Nephron (organoid): Measurements from ENCODE around the gene SERPINB1.

ENCODE experiments used
- H3K27ac Mint-ChIP-seq, 3 experiments: 2 replicates each; pipeline ENCODE4 v1.8.0; 2020; ENCODE audit warnings: mixed read lengths in 3 of 3, mild to moderate bottlenecking in 2 of 3, moderate library complexity in 1 of 3
- H3K27me3 Mint-ChIP-seq: 2 replicates; pipeline ENCODE4 v1.8.0; 2021; ENCODE audit warnings: low read depth, mild to moderate bottlenecking, moderate library complexity, mixed read lengths
- H3K36me3 Mint-ChIP-seq: 2 replicates; pipeline ENCODE4 v1.8.0; 2020; ENCODE audit warnings: low read depth, mixed read lengths
- H3K4me1 Mint-ChIP-seq: 2 replicates; pipeline ENCODE4 v1.8.0; 2020; ENCODE audit warnings: mixed read lengths
- H3K4me3 Mint-ChIP-seq, 3 experiments: 2 replicates each; pipeline ENCODE4 v1.8.0; 2020; ENCODE audit warnings: mild to moderate bottlenecking in 3 of 3, mixed read lengths in 3 of 3, moderate library complexity in 2 of 3
- H3K9me3 Mint-ChIP-seq: 2 replicates; pipeline ENCODE4 v1.8.0; 2020; ENCODE audit warnings: mixed read lengths
- CTCF ChIP-seq, 3 experiments: fragments of 200-600 bp; sonication (generic); IDR thresholded peaks; one replicate each; pipeline ENCODE4 v1.5.0; 2021; ENCODE audit warnings: antibody characterized with exemption in 3 of 3; ENCODE audit not compliant: unreplicated experiment in 3 of 3

Gene SERPINB1

GRCh38 chr6:2859185-2859700 is 17.6 kb upstream of the SERPINB1 start:
- Mint-ChIP-seq H3K27me3 (no peaks in the 10 kb centered on the region), H3K4me3 (peak overlapping the region in 2 of 3 experiments; percentile 3 to 66), H3K27ac (peak overlapping the region; percentile 98 to 100 (median 99)), H3K4me1 (peaks cover 68% of the 10 kb centered on the region), H3K36me3 (no peaks in the 10 kb centered on the region), H3K9me3 (no peaks in the 10 kb centered on the region)
- no peak for TF ChIP-seq CTCF (IDR thresholded peaks at IDR 0.05; ENCODE audit: unreplicated experiment in 3 of 3)

- H3K27ac Mint-ChIP-seq, result peak overlapping the region; percentile 98 to 100 (median 99)
- no peaks in the 10 kb centered on the region for H3K9me3 Mint-ChIP-seq
- no peaks in the 10 kb centered on the region for H3K27me3 Mint-ChIP-seq
- peaks cover 67% of the 10 kb centered on the region for H3K4me1 Mint-ChIP-seq
- no peak for TF ChIP-seq CTCF (IDR thresholded peaks at IDR 0.05; ENCODE audit: unreplicated experiment in 3 of 3)
- H3K4me3 Mint-ChIP-seq, result peak overlapping the region; percentile 4 to 52 (median 42)
- no peaks in the 10 kb centered on the region for H3K36me3 Mint-ChIP-seq
Observed at GRCh38 chr6:2857580-2858337, 16.1 kb upstream of the SERPINB1 start.

DNA sequence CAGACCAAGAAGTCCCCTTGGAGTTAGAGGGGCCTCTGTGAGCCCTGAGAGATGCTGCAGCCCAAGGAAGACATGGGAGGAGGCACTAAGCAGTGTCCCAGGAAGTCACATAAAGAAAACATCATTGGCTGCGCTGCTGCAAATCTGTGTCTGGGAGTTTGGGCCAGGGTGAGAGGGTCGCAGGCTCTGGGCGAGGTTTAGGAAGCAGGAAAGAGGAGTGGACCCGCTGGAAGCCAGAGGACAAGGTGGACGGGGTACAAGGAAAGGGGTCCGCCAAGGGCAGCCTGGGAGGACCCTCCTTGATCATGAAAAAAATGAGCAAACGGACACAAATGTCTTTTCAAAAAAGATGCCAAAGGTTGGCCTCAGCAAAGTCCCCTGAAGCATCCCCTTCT is 15.5 kb upstream of the SERPINB1 start:
- H3K27me3 Mint-ChIP-seq, result no peaks in the 10 kb centered on the region
- H3K9me3 Mint-ChIP-seq, result no peaks in the 10 kb centered on the region
- H3K4me3 Mint-ChIP-seq, result peak overlapping the region in 1 of 3 experiments; percentile 26
- H3K4me1 Mint-ChIP-seq, result peaks cover 66% of the 10 kb centered on the region
- H3K36me3 Mint-ChIP-seq, result no peaks in the 10 kb centered on the region
- H3K27ac Mint-ChIP-seq, result peak overlapping the region; percentile 98 to 100 (median 99)
- no peak for TF ChIP-seq CTCF (IDR thresholded peaks at IDR 0.05; ENCODE audit: unreplicated experiment in 3 of 3)

GRCh38 chr6:2855061-2855519 is 13.4 kb upstream of the SERPINB1 start:
- Mint-ChIP-seq H3K4me1 (peaks cover 68% of the 10 kb centered on the region), H3K27me3 (peaks cover 3% of the 10 kb centered on the region), H3K27ac (peak overlapping the region; percentile 87 to 99 (median 99)), H3K4me3 (peak overlapping the region in 2 of 3 experiments; percentile 30 to 46), H3K9me3 (no peaks in the 10 kb centered on the region), H3K36me3 (no peaks in the 10 kb centered on the region)
- TF ChIP-seq CTCF (IDR thresholded peaks at IDR 0.05; ENCODE audit: unreplicated experiment in 3 of 3), result no peak

DNA sequence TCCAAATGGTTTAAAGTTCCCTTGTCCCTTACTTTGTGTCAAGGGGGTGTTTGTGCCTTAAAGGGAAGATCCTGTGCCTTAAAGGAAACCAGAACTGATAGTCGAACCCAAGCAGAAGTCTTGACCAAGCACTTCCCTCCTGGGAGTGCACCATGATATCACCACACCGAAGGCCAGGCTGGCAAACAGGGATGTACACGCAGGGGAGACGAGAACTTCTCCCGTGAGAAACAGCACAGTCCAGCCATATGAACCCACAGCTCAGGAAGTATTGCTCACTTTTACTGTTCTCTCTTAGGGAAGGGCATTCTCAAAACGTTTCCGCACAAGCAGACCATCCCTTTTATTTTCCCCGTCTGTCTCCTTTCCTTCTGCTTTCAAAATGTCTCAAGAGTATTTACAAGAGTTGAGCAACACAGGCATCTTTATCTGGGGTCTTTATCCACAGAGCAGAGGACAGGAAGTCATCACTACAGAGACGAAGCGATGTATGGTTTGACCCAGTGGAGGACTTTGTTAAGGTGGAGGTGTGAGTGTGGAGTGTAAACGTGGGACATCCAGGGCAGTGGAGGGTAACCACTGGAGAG is 12.8 kb upstream of the SERPINB1 start:
- Mint-ChIP-seq H3K4me1 (peaks cover 65% of the 10 kb centered on the region), H3K4me3 (peak overlapping the region; percentile 21 to 77 (median 68)), H3K27me3 (peaks cover 3% of the 10 kb centered on the region), H3K36me3 (no peaks in the 10 kb centered on the region), H3K9me3 (no peaks in the 10 kb centered on the region), H3K27ac (peak overlapping the region; percentile 87 to 99 (median 99))
- TF ChIP-seq CTCF (IDR thresholded peaks at IDR 0.05; ENCODE audit: unreplicated experiment in 3 of 3), result peak in 1 of 3 experiments; percentile 6
